ENCODE results near the gene KLHL10.
"Not testable (repeated sequence)": the region's sequence is repeated elsewhere in the genome, so short reads cannot be mapped to it uniquely, and the experiment has no call there.

The KLHL10 gene

DNA sequence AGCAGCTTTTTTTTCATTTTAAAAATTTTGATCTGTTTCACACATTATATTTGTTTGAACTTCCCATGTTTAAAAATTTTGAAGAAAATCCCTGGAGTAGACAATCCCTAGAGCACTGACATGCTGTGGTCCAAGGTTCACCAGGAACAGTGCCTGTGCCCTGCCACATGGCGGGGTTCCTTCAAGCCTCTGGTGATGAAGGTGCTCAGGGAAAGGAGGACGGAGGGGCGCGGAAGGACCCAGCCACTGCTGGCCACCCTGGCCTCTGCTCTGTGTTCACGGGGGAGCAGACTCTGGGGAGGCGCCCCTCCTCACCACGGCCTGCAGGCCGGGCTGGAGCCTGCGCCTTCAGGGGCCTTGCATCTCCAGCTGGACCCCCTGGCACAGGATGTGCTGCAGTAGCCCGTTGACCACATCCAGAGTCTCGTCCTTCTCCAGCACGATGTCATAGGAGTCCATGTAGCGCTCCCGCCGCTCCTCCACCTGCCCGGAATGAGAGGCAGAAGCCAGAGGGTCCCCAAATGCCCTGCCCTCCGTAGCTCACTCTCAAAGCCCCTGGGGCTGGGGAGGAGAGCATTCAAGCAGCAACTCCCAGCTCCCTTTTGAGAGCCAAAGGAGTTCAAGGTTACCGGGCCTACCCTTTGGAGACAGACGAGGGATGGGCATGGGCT lies 12.3 kb upstream of the KLHL10 start:
- Histone ChIP-seq H3K27ac (peak overlapping the region; percentile 80), H3K4me3 (ENCODE audit: low read depth, low read length) (no peak overlapping the region), H3K9me3 (ENCODE audit: severe bottlenecking) (no peaks in the 10 kb centered on the region), H3K27me3 (ENCODE audit: insufficient read depth, low read depth, severe bottlenecking) (no peaks in the 10 kb centered on the region), H3K36me3 (peaks cover 78% of the 10 kb centered on the region)
- DNase-seq, result no peak
- peak; percentile 5; the same call in 1 of the 2 replicates for TF ChIP-seq CTCF (IDR thresholded peaks at IDR 0.05; ENCODE audit: low read depth, low read length)

GRCh38 chr17:41829961-41830360 lies 7.7 kb upstream of the KLHL10 start:
- peaks cover 98% of the 10 kb centered on the region for H3K36me3 ChIP-seq
- not testable (repeated sequence) for DNase-seq; H3K27ac ChIP-seq; H3K9me3 ChIP-seq (ENCODE audit: severe bottlenecking); H3K27me3 ChIP-seq (ENCODE audit: insufficient read depth, low read depth, severe bottlenecking); H3K4me3 ChIP-seq (ENCODE audit: low read depth, low read length)

DNA sequence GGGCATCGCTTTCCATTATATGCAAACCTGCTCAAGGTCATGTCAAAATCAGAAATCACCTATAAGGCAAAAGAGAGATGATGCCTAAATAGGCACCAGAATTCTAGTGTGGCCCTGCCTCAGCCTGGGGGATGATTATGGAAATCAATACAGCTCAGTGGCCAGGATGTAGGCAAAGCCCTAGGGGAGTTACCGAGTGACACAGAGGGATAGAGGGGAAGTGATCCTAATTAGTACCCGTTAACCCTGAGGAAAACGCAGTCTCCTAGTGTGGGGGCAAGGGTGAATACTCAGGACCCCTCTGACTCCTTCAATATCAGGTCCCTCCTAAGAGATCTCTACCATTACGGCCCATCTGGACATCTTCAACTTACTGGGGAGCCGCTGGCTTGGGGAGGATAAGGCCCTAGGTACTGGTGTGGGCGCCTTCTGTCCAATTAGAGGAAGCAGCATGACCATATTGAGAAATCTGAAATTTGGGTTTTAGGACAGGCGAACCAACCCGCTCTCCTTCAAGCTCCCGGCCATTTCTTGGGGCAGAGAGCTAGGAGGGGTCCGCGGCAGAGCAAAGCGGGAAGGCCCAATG lies 2.3 kb upstream of the KLHL10 start:
- H3K27ac ChIP-seq, result peak overlapping the region; percentile 79
- TF ChIP-seq CTCF (IDR thresholded peaks at IDR 0.05; ENCODE audit: low read depth, low read length), result no peak

GRCh38 chr17:41835800-41836549 lies 1.6 kb upstream of the KLHL10 start, which contains the start of gene NT5C3B:
TSS of gene NT5C3B (minus strand) at chr17:41836232. CDS start at chr17:41836193, 39 bp downstream.
- DNase-seq, result peak; percentile 83
- Histone ChIP-seq H3K9me3 (ENCODE audit: severe bottlenecking) (no peaks in the 10 kb centered on the region), H3K27ac (peak within 1 kb of the TSS; percentile 79), H3K36me3 (peaks cover 43% of the 10 kb centered on the region), H3K4me3 (ENCODE audit: low read depth, low read length) (peak within 1 kb of the TSS; percentile 94), H3K27me3 (ENCODE audit: insufficient read depth, low read depth, severe bottlenecking) (no peaks in the 10 kb centered on the region)
- 0 out of 2 replicates have a peak, but pooled peaks have one; percentile 1 for TF ChIP-seq CTCF (IDR thresholded peaks at IDR 0.05; ENCODE audit: low read depth, low read length)

More for the DNA sequence above, 2.3 kb upstream of the KLHL10 start:
- no peaks in the 10 kb centered on the region for H3K9me3 ChIP-seq (ENCODE audit: severe bottlenecking)
- no peaks in the 10 kb centered on the region for H3K27me3 ChIP-seq (ENCODE audit: insufficient read depth, low read depth, severe bottlenecking)
- peak overlapping the region; percentile 94 for H3K4me3 ChIP-seq (ENCODE audit: low read depth, low read length)
- peak; percentile 40 for DNase-seq
- H3K36me3 ChIP-seq, result peaks cover 49% of the 10 kb centered on the region

DNA sequence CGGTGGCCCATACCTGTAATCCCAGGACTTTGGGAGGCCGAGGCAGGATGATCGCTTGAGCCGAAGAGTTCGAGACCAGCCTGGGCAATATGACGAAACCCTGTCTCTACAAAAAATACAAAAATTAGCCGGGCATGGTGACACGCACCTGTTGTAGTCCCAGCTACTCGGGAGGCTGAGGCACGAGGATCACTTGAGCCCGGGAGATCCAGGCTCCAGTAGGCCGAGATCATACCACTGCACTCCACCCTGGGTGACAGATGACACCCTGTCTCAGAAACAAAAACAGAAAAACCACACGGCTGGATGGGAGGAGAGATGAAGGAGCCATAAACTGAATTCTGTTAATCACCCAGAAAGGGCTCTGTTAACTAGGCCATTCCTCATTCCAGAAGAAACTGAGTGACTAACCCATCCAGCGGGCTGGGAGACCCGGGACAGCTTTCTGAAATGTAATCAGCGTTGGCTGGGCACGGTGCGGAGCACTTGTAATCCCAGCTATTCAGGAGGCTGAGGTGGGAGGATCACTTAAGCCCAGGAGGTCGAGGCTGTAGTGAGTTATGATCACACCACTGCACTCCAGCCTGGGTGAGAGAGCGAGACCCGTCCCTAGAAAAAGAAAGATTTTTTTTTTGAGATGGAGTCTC lies 952 bp upstream of the KLHL10 start:
- Histone ChIP-seq H3K9me3 (ENCODE audit: severe bottlenecking) (no peaks in the 10 kb centered on the region), H3K4me3 (ENCODE audit: low read depth, low read length) (peak overlapping the region; percentile 94), H3K27me3 (ENCODE audit: insufficient read depth, low read depth, severe bottlenecking) (no peaks in the 10 kb centered on the region), H3K36me3 (peaks cover 37% of the 10 kb centered on the region), H3K27ac (peak overlapping the region; percentile 32; the same call in 1 of the 2 replicates)
- no peak for TF ChIP-seq CTCF (IDR thresholded peaks at IDR 0.05; ENCODE audit: low read depth, low read length)
- no peak for DNase-seq

- H3K27me3 ChIP-seq (ENCODE audit: insufficient read depth, low read depth, severe bottlenecking); H3K27ac ChIP-seq; H3K4me3 ChIP-seq (ENCODE audit: low read depth, low read length); DNase-seq; H3K9me3 ChIP-seq (ENCODE audit: severe bottlenecking): not testable (repeated sequence)
- peaks cover 10% of the 10 kb centered on the region for H3K36me3 ChIP-seq
Observed at GRCh38 chr17:41839448-41839847, 1.8 kb downstream of the KLHL10 start.

GRCh38 chr17:41840781-41841180 lies 3.2 kb downstream of the KLHL10 start:
- not testable (repeated sequence) for H3K27ac ChIP-seq; H3K36me3 ChIP-seq; H3K9me3 ChIP-seq (ENCODE audit: severe bottlenecking); H3K4me3 ChIP-seq (ENCODE audit: low read depth, low read length); DNase-seq; H3K27me3 ChIP-seq (ENCODE audit: insufficient read depth, low read depth, severe bottlenecking)
